ENCODE measurements around the gene NEUROG1. TPM values are rescaled to one million over a fixed set of nuclear protein-coding genes. Genes with fewer than 3 reads are reported as not detected.

Gene NEUROG1
- total RNA-seq, 2 experiments from 2014 or later: not detected

DNA sequence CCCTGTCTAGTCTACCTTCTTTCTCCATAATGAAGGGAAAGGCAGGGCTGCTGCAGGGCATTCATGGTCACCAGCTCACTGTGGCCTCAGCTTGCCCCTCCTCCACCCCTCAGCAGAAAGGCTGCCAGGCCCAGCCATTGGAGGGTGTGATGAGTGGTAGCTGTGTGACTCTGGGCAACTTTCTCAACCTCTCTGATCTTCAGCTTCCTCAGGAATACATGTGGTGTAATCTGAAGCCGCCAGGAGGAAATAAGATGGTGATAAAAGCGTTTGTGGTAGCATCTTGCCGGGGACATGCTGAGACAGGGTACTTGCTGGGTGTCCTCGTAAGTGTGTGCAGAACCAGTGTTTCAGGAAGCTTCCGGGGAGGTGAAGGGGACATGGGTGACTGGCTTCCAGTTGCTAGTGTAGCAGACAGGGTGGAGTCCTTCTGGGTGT, 33.2 kb upstream of the NEUROG1 start:
- no peak overlapping the region for H3K4me3 Mint-ChIP-seq
- CTCF ChIA-PET: interaction anchor here (1.3 to 17.6 kb wide), 3 partner anchors 10 to 108 kb away, joined by 4 to 380 read pairs (median 12); no protein-coding TSS in a partner anchor
- DNase-seq (no peak), ATAC-seq (no peak)
- POLR2A ChIA-PET: no interaction called here
- H3K27ac Mint-ChIP-seq: no peak overlapping the region
- H3K36me3 Mint-ChIP-seq (ENCODE audit: low read depth): no peaks in the 10 kb centered on the region
- no peaks in the 10 kb centered on the region for H3K4me1 Mint-ChIP-seq (ENCODE audit: low read depth)
- no peak for TF ChIP-seq CTCF (IDR thresholded peaks at IDR 0.05)
- H3K9me3 Mint-ChIP-seq: no peaks in the 10 kb centered on the region
- intact Hi-C loops (cut with micrococcal nuclease): no loop called here
- H3K27me3 Mint-ChIP-seq: peaks cover 1% of the 10 kb centered on the region

DNA sequence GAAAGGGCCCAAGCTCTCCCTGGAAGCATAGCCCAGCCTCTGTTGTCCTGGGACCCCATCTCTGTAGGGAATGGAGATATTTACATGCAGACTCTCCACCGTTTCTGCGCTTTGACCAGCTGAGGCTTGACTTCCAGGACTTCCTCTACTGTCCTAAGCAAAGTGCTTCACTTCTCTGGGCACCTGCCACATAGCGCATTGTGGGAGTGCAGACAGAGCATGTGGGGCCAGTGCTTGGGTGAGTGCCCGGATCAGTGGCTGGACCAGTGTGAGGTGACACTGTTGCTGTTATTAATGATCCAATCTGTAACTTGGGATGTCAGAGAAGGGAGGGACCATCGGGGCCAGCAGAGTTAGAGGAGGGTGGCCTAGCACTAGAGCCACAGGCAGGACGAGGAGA, 32.5 kb upstream of the NEUROG1 start:
- ChIA-PET CTCF (interaction anchor here (1.3 to 17.6 kb wide), 7 partner anchors 9 to 107 kb away, joined by 4 to 380 read pairs (median 13); partner anchors contain the start of gene CXCL14), POLR2A (no interaction called here)
- no peak overlapping the region for H3K4me3 Mint-ChIP-seq
- no peaks in the 10 kb centered on the region for H3K36me3 Mint-ChIP-seq (ENCODE audit: low read depth)
- intact Hi-C loops (cut with micrococcal nuclease): no loop called here
- H3K4me1 Mint-ChIP-seq (ENCODE audit: low read depth): no peaks in the 10 kb centered on the region
- no peaks in the 10 kb centered on the region for H3K9me3 Mint-ChIP-seq
- H3K27me3 Mint-ChIP-seq: peaks cover 1% of the 10 kb centered on the region
- DNase-seq: no peak
- H3K27ac Mint-ChIP-seq: no peak overlapping the region
- no peak for ATAC-seq
- no peak for TF ChIP-seq CTCF (IDR thresholded peaks at IDR 0.05)

DNA sequence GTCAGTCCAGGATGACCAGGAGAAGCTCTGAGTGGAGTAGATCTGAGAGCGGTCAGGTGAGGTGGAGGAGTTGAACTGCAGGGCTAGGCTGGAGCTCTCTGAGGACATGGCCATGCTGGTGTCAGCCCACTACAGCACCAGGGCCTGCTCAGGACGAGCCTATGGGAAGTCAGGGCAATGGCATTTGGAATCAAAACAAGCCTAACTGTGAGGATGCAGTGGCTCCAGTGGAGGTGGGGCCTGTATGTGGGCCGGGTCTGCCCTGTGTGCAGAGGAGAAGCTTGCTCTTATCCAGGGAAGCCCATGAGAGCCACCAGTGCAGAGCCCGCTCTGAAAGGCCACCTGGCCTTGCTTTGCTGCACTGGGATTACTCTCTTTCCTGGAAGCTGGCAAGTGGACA, 31.9 kb upstream of the NEUROG1 start:
- Mint-ChIP-seq H3K4me1 (ENCODE audit: low read depth) (no peaks in the 10 kb centered on the region), H3K27ac (no peak overlapping the region), H3K4me3 (no peak overlapping the region), H3K27me3 (peaks cover 1% of the 10 kb centered on the region), H3K9me3 (no peaks in the 10 kb centered on the region), H3K36me3 (ENCODE audit: low read depth) (no peaks in the 10 kb centered on the region)
- POLR2A ChIA-PET: no interaction called here
- DNase-seq: no peak
- ATAC-seq: no peak
- TF ChIP-seq CTCF (IDR thresholded peaks at IDR 0.05): no peak
- intact Hi-C loops (cut with micrococcal nuclease): no loop called here
- CTCF ChIA-PET: interaction anchor here (0.9 to 17.6 kb wide), 7 partner anchors 11 to 192 kb away, joined by 3 to 380 read pairs (median 13); partner anchors contain the start of gene CXCL14

GRCh38 chr5:135566422-135567400, 30.9 kb upstream of the NEUROG1 start:
- no peak for TF ChIP-seq CTCF (IDR thresholded peaks at IDR 0.05)
- CTCF ChIA-PET: interaction anchor here (0.6 to 17.6 kb wide), 40 partner anchors 9 to 1556 kb away, joined by 3 to 380 read pairs (median 4); partner anchors contain the start of gene CXCL14
- no peaks in the 10 kb centered on the region for H3K27me3 Mint-ChIP-seq

More at GRCh38 chr5:135566422-135567400, 30.9 kb upstream of the NEUROG1 start:
- DNase-seq (no peak), ATAC-seq (no peak)
- H3K4me3 Mint-ChIP-seq: no peak overlapping the region
- POLR2A ChIA-PET: no interaction called here
- no peak overlapping the region for H3K27ac Mint-ChIP-seq
- intact Hi-C loops (cut with micrococcal nuclease): no loop called here
- no peaks in the 10 kb centered on the region for H3K36me3 Mint-ChIP-seq (ENCODE audit: low read depth)
- H3K4me1 Mint-ChIP-seq (ENCODE audit: low read depth): no peaks in the 10 kb centered on the region
- H3K9me3 Mint-ChIP-seq: no peaks in the 10 kb centered on the region

Measured in activated CD8-positive, alpha-beta T cell treated with anti-CD3 and anti-CD28 coated beads for 36 hours (primary cell).